Midbrain (tissue), 1 donor: ENCODE data around the gene PPY.
"Not testable (repeated sequence)": the region's sequence is repeated elsewhere in the genome, so short reads cannot be mapped to it uniquely, and the experiment has no call there.

Experiments
- DNase-seq: peaks from one replicate; lab custom pipeline; 2025; lab: John Stamatoyannopoulos, UW

Gene PPY

GRCh38 chr17:43962479-43962878 is 20.2 kb upstream of the PPY start:
- DNase-seq, result no peak

GRCh38 chr17:43961954-43962353 is 19.7 kb upstream of the PPY start:
- no peak for DNase-seq

GRCh38 chr17:43961292-43961691 is 19.0 kb upstream of the PPY start:
- DNase-seq, result not testable (repeated sequence)

GRCh38 chr17:43958748-43959352 is 16.6 kb upstream of the PPY start:
- no peak for DNase-seq

GRCh38 chr17:43956222-43956621 is 13.9 kb upstream of the PPY start:
- DNase-seq, result no peak

GRCh38 chr17:43953746-43954145 is 11.5 kb upstream of the PPY start, which contains the start of gene PYY:
Gene PYY (minus strand): TSS chr17:43953940. CDS start chr17:43953483, 457 bp downstream.
- no peak for DNase-seq

- no peak for DNase-seq
Measured at GRCh38 chr17:43952724-43953666, 10.7 kb upstream of the PPY start.

GRCh38 chr17:43952351-43952723 is 10.1 kb upstream of the PPY start:
- DNase-seq, result no peak

GRCh38 chr17:43951750-43952149 is 9.5 kb upstream of the PPY start:
- no peak for DNase-seq

GRCh38 chr17:43950554-43950953 is 8.3 kb upstream of the PPY start:
- no peak for DNase-seq

- no peak for DNase-seq
Measured at GRCh38 chr17:43949781-43950180, 7.5 kb upstream of the PPY start.

GRCh38 chr17:43946781-43947180 is 4.5 kb upstream of the PPY start:
- no peak for DNase-seq

GRCh38 chr17:43945074-43945829 is 3.0 kb upstream of the PPY start:
- no peak for DNase-seq

- DNase-seq, result no peak
Measured at GRCh38 chr17:43940630-43941029, 1.6 kb downstream of the PPY start.

GRCh38 chr17:43939886-43940285 is 2.4 kb downstream of the PPY start:
- no peak for DNase-seq

- DNase-seq, result not testable (repeated sequence)
Measured at GRCh38 chr17:43939452-43939851, 2.8 kb downstream of the PPY start.

GRCh38 chr17:43938838-43939182 is 3.5 kb downstream of the PPY start:
- no peak for DNase-seq

GRCh38 chr17:43936434-43936833 is 5.8 kb downstream of the PPY start:
- no peak for DNase-seq

GRCh38 chr17:43935926-43936261 is 6.4 kb downstream of the PPY start:
- no peak for DNase-seq

- no peak for DNase-seq
Measured at GRCh38 chr17:43935204-43935925, 6.9 kb downstream of the PPY start.

GRCh38 chr17:43932923-43933322 is 9.4 kb downstream of the PPY start:
- DNase-seq, result no peak

GRCh38 chr17:43932357-43932756 is 9.9 kb downstream of the PPY start:
- DNase-seq, result no peak
